Muscle of leg (tissue), 11 donors: ENCODE data around the gene PUS1. TPM values are rescaled to one million over a fixed set of nuclear protein-coding genes. Genes with fewer than 3 reads are reported as not detected.
"Not testable (repeated sequence)": the region's sequence is repeated elsewhere in the genome, so short reads cannot be mapped to it uniquely, and the experiment has no call there.

Experiments
- DNase-seq: peaks from one replicate; pipeline ENCODE4 v3.0.0; 2013
- H3K27ac ChIP-seq: one replicate; pipeline ENCODE4 v1.5.1; 2013; ENCODE audit warnings: mild to moderate bottlenecking, low read length, control low read depth
- H3K27me3 ChIP-seq: one replicate; pipeline ENCODE4 v1.6.1; 2013; ENCODE audit warnings: low read length; ENCODE audit not compliant: control insufficient read depth, insufficient read depth
- H3K36me3 ChIP-seq: one replicate; pipeline ENCODE4 v1.6.1; 2013; ENCODE audit warnings: low read length; ENCODE audit not compliant: control insufficient read depth, insufficient read depth
- H3K4me1 ChIP-seq: one replicate; pipeline ENCODE4 v1.6.1; 2013; ENCODE audit warnings: low read length; ENCODE audit not compliant: control insufficient read depth, insufficient read depth
- H3K4me3 ChIP-seq: one replicate; pipeline ENCODE4 v1.5.1; 2013; ENCODE audit warnings: low read length, control low read depth
- H3K9me3 ChIP-seq: replicated peaks from 2 replicates; pipeline ENCODE4 v1.6.1; 2013; ENCODE audit warnings: low read depth, low read length; ENCODE audit not compliant: control insufficient read depth
- WGBS: methylation state at CpG from one replicate; pipeline ENCODE4 v1.1.5; 2013; ENCODE audit warnings: missing lambda C conversion rate; ENCODE audit not compliant: insufficient coverage; 5-methylcytosine and 5-hydroxymethylcytosine counted together
- polyA plus RNA-seq, 8 donors: library from polyadenylated mRNA; unstranded; fragments of 120-200 nt; gene quantifications; one replicate each; pipeline versions ENCODE4 v1.2.1 to v1.2.3, GENCODE V29; 2013; ENCODE audit warnings: inconsistent platforms in 1 of 8, low replicate concordance in 1 of 8; ENCODE audit not compliant: insufficient read length in 8 of 8, insufficient read depth in 1 of 8
- total RNA-seq: library from RNA; stranded (reverse); fragments of 120-200 nt; gene quantifications from one replicate; pipeline ENCODE4 v1.2.4, GENCODE V29; 2013

PUS1 gene
- total and polyA plus RNA-seq, 9 donors = 6.5 to 18.5 (median 13.1) TPM

DNA sequence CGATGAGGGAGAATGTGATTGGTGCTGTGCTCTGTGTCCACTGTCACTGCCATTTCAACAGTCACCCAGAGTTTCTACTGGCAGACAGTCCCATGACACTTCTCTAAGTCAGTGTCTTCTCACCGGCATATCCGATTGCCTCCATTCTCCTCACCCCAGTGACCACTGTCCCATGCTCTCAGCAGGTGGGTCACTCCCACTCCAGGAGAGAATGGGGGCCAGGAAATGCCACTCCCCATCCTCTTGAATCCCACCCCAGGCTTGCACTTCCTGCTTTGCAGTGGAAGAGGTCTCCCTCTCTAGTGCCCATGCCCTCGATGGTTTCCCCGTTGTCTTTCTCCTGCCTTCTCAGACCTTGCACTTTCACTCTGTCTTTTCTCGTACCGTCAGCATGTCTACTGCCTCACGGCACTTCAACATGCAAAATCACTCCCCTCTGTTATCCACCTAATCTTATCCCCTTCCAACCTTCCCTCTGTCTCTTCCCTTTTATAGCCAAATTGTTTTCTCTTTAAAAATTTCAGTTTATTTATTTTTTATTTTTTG is 18.5 kb downstream of the PUS1 start:
- DNase-seq = no peak

DNA sequence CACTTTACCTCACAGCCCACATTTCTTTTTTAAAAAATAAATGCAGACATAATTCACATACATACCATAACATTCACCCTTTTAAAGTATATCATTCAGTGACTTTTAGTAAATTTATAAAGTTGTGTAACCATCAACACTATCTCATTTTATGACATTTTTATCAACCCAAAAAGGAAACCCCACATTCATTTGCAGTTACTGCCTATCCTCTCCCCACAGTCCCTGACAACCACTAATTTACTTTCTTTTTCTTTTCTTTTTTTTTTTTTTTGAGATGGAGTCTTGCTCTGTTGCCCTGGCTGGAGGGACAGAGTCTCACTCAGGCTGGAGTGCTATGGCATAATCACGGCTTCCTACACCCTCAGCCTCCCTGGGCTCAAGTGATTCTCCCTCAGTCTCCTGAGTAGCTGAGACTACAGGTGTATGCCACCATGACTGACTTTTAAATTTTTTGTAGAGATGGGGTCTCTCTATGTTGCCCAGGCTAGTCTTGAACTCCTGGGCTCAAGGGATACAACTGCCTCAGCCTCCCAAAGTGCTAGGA is 19.2 kb downstream of the PUS1 start:
- DNase-seq = no peak
- peaks cover 16% of the 10 kb centered on the region for H3K4me1 ChIP-seq
- H3K27me3 ChIP-seq = no peaks in the 10 kb centered on the region
- H3K27ac ChIP-seq = no peak overlapping the region
- H3K4me3 ChIP-seq = no peak overlapping the region
- H3K9me3 ChIP-seq = no peaks in the 10 kb centered on the region
- WGBS = no CpG with 5 or more reads among the region's 1 CpG
- peaks cover 16% of the 10 kb centered on the region for H3K36me3 ChIP-seq

More for the DNA sequence above, 18.5 kb downstream of the PUS1 start:
- Histone ChIP-seq H3K27ac (no peak overlapping the region), H3K4me3 (no peak overlapping the region), H3K27me3 (no peaks in the 10 kb centered on the region), H3K9me3 (no peaks in the 10 kb centered on the region), H3K36me3 (peaks cover 23% of the 10 kb centered on the region), H3K4me1 (peaks cover 16% of the 10 kb centered on the region)
- 44% methylated on average over 7 of the region's 8 CpGs for WGBS

DNA sequence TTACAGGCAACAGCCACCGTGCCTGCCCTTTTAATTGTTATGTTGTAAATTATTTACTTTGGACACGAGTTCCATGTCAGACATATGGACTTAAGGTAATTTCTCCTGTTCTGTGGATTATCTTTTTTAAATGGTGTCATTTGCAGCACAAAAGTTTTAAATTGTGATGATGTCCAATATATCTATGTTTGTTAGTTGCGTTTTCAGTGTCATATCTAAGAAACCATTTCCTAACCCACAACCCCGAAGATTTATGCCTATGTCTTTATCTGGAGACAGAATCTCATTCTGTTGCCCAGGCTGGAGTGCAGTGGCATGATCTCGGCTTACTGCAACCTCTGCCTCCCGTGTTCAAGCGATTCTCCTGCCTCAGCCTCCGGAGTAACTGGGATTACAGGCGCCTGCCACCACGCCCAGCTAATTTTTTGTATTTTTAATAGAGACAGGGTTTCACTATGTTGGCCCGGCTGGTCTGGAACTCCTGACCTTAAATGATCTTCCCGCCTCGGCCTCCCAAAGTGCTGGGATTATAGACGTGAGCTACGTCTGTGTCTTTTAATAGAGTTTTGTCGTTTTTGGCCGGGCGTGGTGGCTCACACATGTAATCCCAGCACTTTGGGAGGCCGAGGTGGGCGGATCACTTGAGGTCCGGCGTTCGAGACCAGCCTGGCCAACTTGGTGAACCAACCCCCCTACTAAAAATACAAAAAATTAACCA is 19.8 kb downstream of the PUS1 start:
- Histone ChIP-seq H3K4me3 (peak overlapping the region; percentile 49), H3K4me1 (peaks cover 16% of the 10 kb centered on the region), H3K36me3 (peaks cover 11% of the 10 kb centered on the region), H3K27ac (peak overlapping the region; percentile 84)
- H3K9me3 ChIP-seq, H3K27me3 ChIP-seq, DNase-seq: not testable (repeated sequence)
- WGBS = 62% methylated on average over 14 of the region's 23 CpGs

DNA sequence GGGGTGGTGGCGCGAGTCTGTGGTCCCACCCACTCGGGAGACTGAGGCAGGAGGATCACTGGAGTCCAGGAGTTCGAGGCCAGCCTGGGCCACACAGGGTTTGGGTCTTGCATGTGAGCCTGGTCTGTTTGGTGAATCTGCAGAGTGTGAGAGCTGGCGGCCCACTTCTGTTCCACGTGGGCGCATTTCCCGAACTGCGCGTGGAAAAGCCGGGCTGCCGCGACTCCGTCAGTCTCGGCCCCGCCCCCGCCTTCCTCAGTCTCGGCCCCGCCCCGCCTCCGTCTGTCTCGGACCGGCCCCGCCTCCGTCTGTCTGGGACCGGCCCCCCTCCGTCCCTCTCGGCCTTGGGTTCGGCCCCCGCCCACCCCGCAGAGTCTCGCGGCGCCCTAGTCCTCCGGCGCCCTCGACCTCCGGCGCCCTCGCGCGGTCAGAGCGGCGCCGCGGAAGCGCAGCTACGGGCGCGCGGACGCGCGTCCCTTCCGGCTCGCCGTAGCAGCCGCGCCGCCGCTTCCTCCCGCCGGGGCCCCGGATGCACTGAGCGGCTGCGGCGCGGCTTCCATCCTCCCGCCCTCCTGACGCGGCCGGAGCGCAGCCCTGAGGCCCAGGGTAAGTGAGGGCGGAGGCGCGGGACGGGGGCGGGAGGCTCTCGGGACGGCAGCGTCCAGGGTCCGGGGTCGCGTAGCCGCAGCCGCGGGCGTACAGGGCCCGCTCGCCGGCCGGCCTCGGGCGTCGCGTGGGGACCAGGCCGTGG is 20.5 kb downstream of the PUS1 start, which contains the start of gene EP400:
Gene EP400 (plus strand): TSS at position 512 of the 751 bp plus-strand sequence. CDS start 10,678 bp downstream, outside the sequence.
- DNase-seq = peak; percentile 98
- no peaks in the 10 kb centered on the region for H3K27me3 ChIP-seq
- peak within 1 kb of the TSS; percentile 85 for H3K4me3 ChIP-seq
- 2% methylated on average over 94 of the region's 97 CpGs for WGBS
- H3K27ac ChIP-seq = peak within 1 kb of the TSS; percentile 84
- peaks cover 6% of the 10 kb centered on the region for H3K36me3 ChIP-seq
- H3K4me1 ChIP-seq = peaks cover 16% of the 10 kb centered on the region
- no peaks in the 10 kb centered on the region for H3K9me3 ChIP-seq

DNA sequence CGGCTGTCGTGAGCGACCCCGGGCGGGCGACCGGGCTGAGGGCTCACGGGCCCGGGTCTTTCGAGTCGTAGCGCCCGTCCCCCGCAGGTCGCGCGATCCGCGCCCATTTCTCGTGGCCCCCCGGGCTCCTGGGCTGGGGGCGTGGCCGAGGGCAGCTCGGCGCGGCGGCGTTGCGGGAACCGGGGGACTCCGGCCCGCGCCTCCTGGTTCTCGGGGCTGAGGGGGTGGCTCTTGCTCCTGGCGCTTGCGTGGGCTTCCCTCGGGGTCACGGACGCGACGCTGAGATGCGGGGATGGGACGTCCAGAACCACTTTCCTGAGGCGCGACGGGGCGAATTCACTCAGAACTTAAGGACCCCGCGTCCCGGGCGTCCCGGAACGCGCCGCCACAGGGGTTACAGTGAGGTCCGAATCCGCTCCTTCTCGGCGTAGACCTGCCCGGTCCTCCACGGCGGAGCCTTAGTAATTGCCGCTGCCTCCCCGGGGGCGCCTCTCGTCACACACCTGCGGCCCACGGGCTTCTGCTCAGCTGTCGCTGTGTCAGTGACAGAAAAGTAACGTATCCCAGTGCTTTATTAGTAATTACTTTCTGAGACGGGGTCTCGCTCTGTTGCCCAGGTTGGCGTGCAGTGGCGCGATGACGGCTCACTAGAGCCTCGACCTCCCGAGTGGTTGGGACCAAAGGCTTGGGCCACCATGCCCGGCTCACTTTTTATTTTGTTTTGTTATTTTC is 21.3 kb downstream of the PUS1 start:
- no peaks in the 10 kb centered on the region for H3K27me3 ChIP-seq
- peak overlapping the region; percentile 85 for H3K4me3 ChIP-seq
- no peaks in the 10 kb centered on the region for H3K36me3 ChIP-seq
- H3K27ac ChIP-seq = peak overlapping the region; percentile 59
- H3K4me1 ChIP-seq = peaks cover 16% of the 10 kb centered on the region
- peak; percentile 46 for DNase-seq
- no peaks in the 10 kb centered on the region for H3K9me3 ChIP-seq
- WGBS = under 1% methylated on average over 76 of the region's 79 CpGs

DNA sequence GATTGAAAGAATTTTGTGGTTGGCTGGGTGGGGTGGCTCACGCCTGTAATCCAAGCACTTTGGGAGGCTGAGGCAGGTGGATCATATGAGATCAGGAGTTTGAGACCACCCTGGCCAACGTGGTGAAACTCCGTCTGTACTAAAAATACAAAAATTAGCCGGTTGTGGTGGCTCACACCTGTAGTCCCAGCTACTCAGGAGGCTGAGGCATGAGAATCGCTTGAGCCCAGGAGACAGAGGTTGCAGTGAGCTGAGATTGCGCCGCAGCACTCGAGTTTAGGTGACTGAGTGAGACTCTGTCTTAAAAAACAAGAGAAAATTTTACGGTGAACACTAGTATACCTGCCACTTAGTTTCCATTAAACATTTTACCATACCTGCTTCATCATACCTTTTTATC is 24.7 kb downstream of the PUS1 start:
- not testable (repeated sequence) for H3K9me3 ChIP-seq, H3K36me3 ChIP-seq, H3K27me3 ChIP-seq, DNase-seq, H3K27ac ChIP-seq, H3K4me3 ChIP-seq
- peaks cover 22% of the 10 kb centered on the region for H3K4me1 ChIP-seq
- WGBS = 88% methylated on average over 4 of the region's 9 CpGs

DNA sequence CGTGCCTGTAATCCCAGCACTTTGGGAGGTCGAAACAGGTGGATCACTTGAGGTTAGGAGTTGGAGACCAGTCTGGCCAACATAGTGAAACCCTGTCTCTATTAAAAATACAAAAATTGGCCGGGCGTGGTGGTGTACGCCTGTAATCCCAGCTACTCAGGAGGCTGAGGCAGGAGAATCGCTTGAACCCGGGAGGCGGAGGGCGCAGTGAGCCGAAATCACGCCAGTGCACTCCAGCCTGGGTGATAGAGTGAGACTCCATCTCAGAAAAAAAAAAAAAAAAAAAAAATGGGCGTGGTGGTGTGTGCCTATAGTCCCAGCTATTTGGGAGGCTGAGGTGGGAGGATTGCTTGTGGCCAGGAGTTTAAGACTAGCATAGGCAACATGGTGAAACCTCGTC is 25.4 kb downstream of the PUS1 start:
- not testable (repeated sequence) for H3K9me3 ChIP-seq, H3K27ac ChIP-seq, H3K27me3 ChIP-seq, DNase-seq, H3K36me3 ChIP-seq, H3K4me3 ChIP-seq
- peaks cover 24% of the 10 kb centered on the region for H3K4me1 ChIP-seq
- WGBS = 61% methylated on average over 2 of the region's 13 CpGs

DNA sequence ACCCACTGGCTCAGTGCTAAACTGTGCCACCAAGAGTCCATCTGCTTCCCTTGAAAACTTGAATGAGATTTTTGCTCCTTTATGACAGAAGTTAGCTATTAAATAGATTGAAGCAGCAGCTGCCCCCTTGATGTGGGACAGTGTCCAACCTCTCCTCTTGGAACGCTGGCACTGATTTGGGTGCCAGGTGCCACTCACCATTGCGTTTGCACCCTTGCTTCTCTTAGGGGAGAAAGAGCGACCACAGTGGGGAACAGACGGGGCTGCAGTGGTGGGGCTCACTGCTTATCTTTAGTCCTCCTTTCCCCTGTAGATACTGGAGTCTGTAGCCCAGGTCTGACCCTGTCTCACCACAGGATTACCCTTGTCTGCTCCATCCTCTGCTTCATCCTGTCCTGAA is 30.0 kb downstream of the PUS1 start:
- Histone ChIP-seq H3K27ac (no peak overlapping the region), H3K4me1 (peaks cover 18% of the 10 kb centered on the region), H3K9me3 (no peaks in the 10 kb centered on the region), H3K36me3 (peaks cover 4% of the 10 kb centered on the region), H3K27me3 (no peaks in the 10 kb centered on the region), H3K4me3 (no peak overlapping the region)
- no peak for DNase-seq
- 65% methylated on average over 3 of the region's 4 CpGs for WGBS

DNA sequence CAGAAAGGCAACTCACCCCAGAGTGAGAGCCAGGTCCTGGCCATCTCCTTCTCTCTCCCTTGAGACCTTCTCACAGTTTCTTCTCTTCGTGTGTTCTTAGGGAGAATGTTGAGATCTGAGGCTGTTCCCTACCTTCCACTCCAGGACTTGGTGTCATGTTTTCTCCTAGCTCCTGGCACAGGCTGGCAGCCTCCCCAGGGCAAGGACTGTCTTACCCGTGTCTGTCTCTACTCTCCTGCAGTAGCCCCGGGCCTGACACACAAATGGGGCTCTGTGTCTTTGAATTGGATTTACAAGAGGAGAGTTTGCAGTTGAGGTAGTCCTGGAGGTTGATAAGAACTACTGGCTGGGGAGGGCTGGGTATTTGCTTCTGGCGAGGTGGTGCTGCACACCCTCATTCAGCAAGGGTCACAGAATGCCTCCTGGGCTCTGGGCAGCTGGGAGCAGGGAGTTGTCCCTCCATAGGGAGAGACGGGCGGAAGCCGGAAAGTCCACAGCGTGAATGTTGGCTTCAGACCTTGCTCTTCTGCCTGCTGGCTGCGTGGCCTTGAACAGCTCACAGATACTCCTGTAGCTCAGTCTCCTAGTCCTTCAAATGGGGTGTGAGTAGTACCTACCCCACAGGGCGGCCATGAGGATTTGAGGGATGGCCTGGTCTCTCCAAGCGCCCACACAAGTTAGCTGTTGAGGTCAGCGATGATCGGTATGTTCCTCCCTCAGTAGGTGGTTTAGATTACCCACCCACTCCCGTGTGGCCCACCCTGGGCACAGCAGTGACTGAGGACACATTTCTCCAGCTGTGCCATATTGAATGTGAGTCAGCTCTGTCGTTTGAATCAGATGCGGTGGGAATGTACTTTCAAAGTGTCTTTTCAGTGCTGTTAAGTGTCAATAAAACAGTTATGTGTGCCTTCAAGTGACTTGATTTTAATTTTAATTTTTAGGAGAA is 30.8 kb downstream of the PUS1 start:
- 79% methylated on average over 8 of the region's 16 CpGs for WGBS
- H3K9me3 ChIP-seq = no peaks in the 10 kb centered on the region
- H3K4me3 ChIP-seq = no peak overlapping the region
- peaks cover 18% of the 10 kb centered on the region for H3K4me1 ChIP-seq
- no peaks in the 10 kb centered on the region for H3K27me3 ChIP-seq
- no peak for DNase-seq
- H3K36me3 ChIP-seq = peaks cover 4% of the 10 kb centered on the region
- H3K27ac ChIP-seq = no peak overlapping the region
